NOMO-1 (cell line): ENCODE measurements around the gene JMY.
"Not testable (repeated sequence)": the region's sequence is repeated elsewhere in the genome, so short reads cannot be mapped to it uniquely, and the experiment has no call there.

Experiments
- DNase-seq, 2 experiments: peaks; one replicate each; lab custom pipeline; 2025; ENCODE audit not compliant: unreplicated experiment in 2 of 2; lab: John Stamatoyannopoulos, UW

The JMY gene

DNA sequence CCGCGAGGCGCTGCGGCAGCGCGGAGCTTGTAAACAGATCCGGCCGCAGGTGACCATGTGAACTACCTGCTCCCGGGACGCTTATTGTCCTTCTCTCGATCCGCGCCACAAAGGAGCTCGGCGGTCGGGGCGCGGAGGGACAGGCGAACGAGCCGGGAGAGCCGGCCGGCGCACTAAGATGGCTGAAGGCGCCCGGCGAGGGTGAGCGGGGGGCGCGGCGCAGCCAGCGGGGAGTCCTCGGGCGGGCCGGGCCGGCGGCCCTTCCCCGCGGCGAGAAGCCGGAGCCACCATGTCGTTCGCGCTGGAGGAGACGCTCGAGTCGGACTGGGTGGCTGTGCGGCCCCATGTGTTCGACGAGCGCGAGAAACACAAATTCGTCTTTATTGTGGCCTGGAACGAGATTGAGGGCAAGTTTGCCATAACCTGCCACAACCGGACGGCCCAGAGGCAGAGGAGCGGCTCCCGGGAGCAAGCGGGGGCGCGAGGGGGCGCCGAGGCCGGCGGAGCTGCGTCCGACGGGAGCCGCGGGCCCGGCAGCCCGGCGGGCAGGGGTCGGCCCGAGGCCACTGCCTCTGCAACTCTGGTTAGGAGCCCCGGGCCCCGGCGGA, 535 bp downstream of the JMY start:
- DNase-seq = peak; percentile 5

DNA sequence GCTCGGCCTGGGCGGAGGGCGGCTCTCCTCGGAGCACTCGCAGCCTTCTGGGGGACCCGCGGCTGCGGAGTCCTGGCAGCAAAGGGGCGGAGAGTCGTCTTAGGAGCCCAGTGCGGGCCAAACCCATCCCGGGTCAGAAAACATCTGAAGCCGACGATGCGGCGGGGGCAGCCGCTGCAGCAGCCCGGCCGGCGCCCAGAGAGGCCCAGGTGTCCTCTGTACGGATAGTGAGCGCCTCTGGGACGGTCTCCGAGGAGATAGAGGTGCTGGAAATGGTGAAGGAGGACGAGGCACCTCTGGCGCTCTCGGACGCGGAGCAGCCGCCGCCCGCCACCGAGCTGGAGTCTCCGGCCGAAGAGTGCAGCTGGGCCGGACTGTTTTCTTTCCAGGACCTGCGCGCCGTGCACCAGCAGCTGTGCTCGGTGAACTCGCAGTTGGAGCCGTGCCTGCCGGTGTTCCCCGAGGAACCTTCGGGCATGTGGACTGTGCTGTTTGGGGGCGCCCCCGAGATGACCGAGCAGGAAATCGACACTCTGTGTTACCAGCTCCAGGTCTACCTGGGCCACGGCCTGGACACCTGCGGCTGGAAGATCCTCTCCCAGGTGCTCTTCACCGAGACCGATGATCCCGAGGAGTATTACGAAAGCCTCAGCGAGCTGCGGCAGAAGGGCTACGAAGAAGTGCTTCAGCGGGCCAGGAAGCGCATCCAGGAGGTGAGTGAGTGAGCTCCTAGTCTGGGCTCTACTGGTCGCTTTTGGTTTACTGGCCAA, 1.2 kb downstream of the JMY start:
- DNase-seq = peak; percentile 7 to 48

DNA sequence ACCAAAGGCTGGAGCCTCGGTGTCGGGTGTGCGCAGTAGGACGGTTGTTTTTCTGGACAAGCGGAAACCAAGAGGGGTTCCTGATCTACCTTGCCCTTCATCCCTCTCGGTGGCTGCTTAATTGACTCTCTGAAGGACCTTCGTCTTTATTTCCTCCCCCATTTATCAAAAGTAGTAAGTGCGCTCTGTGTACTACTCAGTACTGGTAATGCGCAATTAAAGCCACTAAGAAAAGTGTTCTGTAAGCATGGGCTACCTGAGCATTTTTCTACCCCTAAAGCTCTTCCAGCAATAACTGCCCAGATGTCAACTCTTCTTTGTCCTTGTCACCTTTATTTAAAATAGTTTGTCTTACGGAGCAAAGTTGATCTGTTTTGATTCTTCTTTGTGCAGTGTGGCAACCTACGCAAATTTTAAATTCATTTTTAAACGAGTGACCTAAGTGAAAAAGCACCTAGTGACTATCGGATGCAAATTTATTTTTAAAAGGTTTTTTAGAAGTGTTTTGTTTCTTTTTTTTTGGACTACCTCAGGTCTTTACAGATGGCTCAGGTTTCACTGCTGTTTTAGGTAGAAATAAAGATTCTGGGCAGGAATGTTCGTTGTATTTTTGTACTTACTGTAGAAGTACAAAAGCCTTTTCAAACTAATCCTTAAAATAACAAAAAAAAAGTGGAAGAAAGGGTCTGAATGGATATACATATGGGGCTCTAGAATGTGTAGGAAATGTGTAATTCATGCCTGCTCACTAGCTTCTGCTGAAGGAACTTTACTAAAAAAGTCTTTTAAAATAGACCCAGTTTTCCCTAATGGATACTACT, 2.0 kb downstream of the JMY start:
- DNase-seq = no peak

GRCh38 chr5:79240561-79240960, 4.6 kb downstream of the JMY start:
- no peak for DNase-seq

DNA sequence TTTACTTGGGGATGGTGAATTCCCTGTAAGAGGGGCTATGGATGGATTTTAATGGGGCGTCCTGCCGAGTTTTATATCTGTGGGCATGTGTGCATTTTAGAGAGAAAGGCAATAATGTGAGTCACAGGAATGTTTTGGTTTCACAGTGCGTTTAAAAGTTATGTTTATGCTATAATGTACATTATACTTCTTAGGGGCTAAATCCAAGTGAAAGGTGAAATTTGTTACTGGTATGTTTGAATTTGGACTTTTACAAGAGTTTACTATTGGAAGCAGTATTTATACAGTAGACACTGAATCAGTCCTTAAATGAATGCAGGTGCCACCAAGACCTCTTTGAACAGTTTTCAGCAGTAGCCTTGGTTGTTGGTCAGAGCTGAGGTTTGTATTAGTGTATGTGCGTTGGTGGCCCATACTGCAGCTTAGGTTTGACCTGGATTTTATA, 5.6 kb downstream of the JMY start:
- no peak for DNase-seq

- no peak for DNase-seq
Measured at GRCh38 chr5:79242242-79243039, 6.5 kb downstream of the JMY start.

- no peak for DNase-seq
Measured at GRCh38 chr5:79243224-79243623, 7.3 kb downstream of the JMY start.

GRCh38 chr5:79254067-79254466, 18.1 kb downstream of the JMY start:
- not testable (repeated sequence) for DNase-seq

- DNase-seq = no peak
Measured at GRCh38 chr5:79255786-79256557, 20.0 kb downstream of the JMY start.

- DNase-seq = no peak
Measured at GRCh38 chr5:79256563-79256962, 20.6 kb downstream of the JMY start.

GRCh38 chr5:79257314-79257713, 21.4 kb downstream of the JMY start:
- DNase-seq = no peak

DNA sequence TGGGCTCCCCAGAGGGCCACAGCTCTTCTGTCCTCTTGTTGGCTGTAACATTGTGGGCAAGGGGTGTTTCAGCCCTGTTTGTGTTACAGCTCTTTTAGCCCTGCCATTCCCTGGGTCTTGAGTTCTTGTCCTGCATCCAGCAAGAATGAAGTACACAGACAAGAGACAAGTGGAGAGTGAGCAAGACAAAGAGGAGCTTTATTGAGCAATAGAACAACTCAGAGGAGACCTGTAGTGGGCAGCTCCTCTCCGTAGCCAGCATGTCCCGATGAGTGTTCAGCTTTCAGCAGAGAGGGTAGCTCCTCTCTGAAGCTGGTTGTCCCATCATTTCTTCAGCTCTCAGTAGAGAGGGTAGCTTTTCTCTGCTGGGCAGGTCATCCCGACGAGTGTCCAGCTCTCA, 22.9 kb downstream of the JMY start:
- DNase-seq = no peak

- no peak for DNase-seq
Measured at GRCh38 chr5:79259383-79259782, 23.5 kb downstream of the JMY start.

- no peak for DNase-seq
Measured at GRCh38 chr5:79259810-79260209, 23.9 kb downstream of the JMY start.

GRCh38 chr5:79261897-79262296, 26.0 kb downstream of the JMY start:
- no peak for DNase-seq

- DNase-seq = no peak
Measured at GRCh38 chr5:79263290-79263689, 27.4 kb downstream of the JMY start.

GRCh38 chr5:79267180-79267579, 31.2 kb downstream of the JMY start:
- no peak for DNase-seq

DNA sequence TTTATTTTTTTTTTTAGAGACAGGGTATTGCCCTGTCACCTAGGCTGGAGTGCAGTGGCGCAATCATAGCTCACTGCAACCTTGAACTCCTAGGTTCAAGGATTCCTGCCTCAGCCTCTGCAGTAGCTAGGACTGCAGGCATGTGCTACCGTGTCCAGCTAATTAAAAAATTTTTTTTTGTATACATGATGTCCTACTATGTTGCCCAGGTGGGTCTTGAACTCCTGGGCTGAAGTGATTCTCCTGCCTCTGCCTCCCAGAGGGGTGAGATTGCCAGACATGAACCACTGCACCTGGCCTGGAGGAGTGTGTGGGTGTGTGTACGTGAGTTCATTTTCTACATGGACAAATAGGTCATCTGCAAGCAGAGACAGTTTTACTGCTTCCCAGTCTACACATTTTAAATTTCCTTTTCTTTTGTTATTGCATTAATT, 33.8 kb downstream of the JMY start:
- no peak for DNase-seq

DNA sequence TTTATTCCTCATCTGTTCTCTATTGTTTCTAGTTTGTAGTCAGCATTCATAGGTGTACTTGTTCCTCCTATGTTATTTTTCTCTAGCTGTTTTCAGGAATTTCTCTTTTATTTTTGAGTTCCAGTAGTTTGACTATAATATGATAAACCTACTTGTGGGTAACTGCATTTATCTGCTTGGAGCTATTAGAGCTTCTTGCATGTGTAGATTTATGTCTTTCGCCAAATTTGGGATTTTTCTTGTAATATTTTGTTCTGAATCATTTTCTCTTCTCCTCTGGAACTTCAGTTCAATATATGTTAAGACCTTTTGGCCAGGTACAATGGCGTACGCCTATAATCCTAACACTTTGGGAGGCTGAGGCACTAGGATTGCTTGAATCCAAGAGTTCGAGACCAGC, 37.4 kb downstream of the JMY start:
- no peak for DNase-seq

DNA sequence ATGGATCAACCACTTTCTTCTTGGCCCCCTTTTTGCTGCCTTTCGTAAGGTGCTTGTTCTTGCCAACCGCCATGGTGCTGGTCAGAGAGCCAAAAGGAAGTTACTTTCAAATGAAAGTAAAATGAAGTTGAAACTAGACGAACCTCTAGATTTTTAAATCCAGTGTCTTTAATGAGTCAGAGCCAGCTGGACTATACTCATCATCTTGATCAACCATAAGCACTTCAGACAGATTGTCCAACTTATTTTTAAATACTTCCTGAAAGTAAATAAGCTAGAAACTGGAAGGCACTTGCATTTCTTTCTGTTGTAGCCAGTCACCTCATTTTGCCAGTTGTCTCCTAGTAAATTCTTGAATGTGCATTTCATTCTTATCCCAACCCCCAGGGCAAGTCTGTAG, 48.9 kb downstream of the JMY start:
- peak; percentile 36 to 78 for DNase-seq
